HG03457 (cell line): ENCODE measurements around the gene MAB21L4.

Experiments used
- ATAC-seq: cut with Tn5 transposase; IDR thresholded peaks from one replicate; pipeline ENCODE4 v1.9.1; 2021; ENCODE audit warnings: moderate number of reproducible peaks; ENCODE audit not compliant: unreplicated experiment

The MAB21L4 gene

DNA sequence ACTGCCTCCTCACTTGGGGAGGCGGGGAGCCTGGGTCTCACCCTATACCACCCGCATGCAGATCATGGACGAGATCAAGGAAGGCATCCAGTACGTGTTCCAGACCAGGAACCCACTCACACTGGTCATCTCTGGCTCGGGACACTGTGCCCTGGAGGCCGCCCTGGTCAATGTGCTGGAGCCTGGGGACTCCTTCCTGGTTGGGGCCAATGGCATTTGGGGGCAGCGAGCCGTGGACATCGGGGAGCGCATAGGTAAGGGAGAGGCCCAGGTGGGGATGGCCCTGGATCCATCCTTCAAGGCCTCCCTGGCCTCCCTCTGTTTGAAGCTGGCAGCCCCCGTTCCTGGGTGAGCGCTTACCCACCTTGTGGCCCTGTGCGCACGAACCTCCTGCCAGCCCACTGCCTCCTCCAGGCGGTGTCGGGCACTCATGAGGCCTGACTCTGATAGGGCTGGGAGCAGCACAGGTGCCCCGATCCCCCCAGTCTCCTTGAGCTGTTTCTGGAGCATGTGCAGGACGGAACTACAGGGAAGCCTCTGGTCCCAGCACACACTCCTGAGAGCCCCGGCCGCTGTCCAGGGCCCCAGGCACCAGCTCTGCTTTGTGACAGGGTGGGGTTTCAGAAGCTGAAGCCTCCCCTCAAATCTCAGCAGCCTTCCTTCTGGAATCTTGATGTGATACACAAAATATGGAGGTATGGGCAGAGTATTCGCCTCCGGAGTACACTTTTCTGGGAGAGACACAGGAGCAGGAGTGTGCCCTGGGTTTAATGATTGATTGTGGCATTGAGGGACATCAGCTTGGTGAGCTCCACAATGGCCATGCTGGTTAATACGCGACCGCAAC lies 26.6 kb downstream of the MAB21L4 start:
- no peak for ATAC-seq

DNA sequence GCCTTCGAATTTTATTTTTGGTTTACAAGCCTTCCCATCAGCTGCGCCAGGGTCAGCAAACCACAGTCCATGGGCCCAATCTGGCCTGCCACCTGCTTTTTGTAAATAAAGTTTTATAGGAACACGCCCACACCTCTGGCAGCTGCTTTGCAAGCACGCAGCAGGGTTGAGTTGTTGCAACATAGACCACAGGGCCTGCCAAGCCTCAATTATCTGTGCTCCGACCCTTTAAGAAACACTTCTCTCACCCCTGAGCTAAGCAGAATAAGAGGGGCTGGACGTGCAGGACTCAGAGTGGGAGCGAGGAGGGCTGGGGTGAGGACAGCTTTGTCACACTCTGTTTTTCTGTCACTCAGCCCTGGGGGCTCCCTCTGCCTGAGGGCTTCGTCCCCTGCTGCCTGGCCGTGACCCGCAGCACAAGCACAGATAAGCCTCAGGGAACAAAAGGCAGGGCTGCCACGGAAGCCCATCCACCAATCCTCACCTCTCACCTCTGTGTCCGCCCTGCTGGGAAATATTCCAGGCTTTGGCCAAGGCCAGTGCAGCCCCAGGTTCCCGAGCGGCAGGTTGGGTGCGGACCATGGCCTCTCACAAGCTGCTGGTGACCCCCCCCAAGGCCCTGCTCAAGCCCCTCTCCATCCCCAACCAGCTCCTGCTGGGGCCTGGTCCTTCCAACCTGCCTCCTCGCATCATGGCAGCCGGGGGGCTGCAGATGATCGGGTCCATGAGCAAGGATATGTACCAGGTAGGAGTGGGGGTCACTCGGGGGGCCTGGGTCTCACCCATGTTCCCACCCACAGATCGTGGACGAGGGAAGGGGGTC lies 27.5 kb downstream of the MAB21L4 start, which contains the start of gene AGXT:
Gene AGXT (plus strand): TSS at position 539 of the 823 bp plus-strand sequence. CDS start 42 bp downstream, at position 581.
- no peak for ATAC-seq

DNA sequence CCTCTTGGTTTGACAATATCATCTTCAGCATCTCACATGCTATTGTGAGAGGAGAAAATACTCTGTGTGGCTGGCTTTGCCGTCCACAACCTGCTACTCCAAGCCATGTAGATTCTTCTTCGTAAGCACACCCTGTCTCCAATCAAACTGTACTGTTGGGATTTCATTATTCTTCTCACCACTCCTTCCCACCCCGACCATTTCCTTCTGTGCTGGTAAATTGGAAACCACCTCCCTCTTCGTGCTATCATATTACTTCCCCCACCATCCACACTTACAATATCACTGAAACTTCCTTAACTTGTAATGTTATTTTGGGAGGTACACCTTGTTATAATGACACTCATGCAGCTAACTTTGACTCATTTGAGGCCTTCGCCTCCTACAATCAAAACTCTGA lies 30.6 kb downstream of the MAB21L4 start:
- no peak for ATAC-seq

DNA sequence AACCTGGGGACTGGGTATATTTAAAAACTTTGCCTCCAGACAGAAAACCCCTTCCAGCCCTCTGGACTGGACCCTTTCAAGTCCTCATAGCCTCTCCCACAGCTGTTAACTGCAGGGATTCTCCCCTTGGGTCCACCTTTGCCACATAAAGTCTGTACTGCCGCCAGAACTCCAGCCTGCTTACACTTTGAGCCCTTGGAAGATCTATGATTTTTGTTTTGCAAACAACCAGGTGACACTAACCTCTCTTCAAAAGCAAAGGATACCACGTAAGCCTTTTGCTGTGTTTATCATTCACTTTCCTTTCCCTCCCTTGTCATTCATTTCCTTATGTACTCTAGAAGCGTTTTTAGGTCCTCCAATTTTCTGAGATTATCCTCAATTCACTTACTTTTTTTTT lies 31.5 kb downstream of the MAB21L4 start:
- no peak for ATAC-seq

DNA sequence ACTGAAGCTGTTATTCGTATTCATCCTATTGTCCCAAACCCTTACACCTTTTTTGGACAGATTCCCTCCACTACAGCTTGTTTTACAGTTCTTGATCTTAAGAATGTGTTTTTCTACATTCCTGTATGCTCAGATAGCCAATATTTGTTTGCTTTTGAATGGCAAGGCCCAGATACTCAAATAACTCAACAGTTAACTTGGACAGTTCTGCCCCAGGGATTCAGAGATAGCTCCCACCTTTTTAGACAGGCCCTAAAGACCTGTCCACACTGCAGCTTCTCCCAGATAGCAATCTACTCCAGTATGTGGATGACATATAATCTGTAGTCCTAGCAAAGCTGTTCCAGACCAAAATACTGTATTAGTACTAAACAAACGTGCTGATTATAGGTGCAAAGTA lies 34.4 kb downstream of the MAB21L4 start:
- ATAC-seq = no peak

DNA sequence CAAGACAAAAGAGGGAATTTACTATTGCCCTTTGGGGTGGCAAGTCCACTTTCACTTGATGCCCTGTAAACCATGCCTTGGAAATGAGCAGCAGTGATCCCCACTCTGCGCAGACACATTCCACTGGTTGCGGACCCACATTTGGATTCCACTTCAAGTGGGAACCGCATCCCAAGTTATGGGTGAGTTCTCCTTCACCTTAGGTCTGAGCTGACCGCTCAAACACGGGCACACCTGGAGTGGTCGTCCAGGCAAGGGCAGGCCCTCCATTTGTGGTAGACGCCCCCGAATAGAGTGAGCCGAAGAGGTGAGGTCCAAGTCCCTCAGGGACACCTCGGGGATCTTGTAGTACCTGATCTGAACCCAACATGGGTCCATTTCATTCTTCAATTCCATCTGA lies 37.1 kb downstream of the MAB21L4 start:
- no peak for ATAC-seq

DNA sequence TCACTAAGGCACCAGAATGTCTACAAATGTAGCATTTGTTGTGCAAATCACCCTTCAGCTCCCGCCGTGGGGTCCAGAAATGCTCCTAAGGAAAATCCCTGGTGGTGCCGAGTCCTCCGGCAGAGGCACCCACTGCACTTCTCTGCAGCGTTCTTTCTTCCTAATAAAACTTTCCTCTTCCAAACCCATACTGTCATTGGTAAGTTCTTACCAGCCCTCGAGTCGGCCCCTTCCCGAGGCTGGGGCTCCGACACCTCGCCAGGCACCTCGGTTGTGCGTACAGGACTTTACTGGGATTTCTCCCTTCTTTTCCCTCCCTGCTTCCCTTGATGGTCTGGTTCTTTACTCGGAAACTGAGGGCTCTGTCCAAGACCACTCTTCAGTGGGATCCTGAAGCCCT lies 37.6 kb downstream of the MAB21L4 start:
- ATAC-seq = no peak

DNA sequence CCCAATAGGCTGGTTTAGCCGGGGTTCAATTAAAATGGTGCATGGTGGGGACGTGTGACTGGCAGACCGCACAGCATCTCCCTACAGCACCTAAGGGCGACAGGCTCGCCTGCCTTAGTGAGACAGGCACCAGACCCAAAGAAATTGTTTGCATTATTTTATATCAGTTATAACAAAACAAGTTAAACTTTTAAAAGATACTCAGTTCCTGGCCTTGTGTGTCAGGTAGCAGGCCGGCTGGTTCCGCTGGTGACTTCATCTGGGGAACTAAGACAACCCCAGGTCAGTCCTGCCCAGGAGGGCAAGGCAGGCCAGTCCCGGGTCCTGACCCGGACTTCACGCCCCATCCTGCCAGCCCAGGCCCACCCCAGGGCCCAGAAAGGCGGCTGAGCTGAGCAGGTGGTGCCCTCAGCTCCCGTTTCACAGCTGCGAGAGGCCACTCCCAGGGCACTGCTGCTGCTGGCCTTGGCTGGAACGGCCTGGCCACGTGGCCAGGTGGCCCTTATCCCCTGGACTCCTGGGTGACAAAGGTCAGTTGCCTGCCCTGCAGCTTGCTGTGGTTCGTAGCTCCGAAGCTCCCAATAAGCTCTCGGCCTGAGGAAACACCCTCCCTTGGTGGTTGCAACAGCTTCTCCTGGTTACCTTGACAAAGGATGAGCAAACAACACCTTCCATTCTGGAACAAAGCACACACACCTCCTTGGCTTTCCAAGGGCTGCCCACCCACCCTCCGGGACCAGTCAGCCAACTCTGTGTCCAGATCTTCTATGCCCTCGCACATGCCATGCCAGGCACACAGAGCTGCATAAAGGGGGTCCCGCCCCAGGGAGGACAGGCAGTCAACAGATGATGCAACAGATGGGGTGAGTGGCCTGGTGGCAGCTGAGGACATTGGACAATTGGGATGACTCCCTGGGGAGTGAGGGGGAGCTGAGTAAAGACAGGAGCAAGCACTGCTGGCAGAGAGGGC lies 38.6 kb downstream of the MAB21L4 start:
- ATAC-seq = no peak

DNA sequence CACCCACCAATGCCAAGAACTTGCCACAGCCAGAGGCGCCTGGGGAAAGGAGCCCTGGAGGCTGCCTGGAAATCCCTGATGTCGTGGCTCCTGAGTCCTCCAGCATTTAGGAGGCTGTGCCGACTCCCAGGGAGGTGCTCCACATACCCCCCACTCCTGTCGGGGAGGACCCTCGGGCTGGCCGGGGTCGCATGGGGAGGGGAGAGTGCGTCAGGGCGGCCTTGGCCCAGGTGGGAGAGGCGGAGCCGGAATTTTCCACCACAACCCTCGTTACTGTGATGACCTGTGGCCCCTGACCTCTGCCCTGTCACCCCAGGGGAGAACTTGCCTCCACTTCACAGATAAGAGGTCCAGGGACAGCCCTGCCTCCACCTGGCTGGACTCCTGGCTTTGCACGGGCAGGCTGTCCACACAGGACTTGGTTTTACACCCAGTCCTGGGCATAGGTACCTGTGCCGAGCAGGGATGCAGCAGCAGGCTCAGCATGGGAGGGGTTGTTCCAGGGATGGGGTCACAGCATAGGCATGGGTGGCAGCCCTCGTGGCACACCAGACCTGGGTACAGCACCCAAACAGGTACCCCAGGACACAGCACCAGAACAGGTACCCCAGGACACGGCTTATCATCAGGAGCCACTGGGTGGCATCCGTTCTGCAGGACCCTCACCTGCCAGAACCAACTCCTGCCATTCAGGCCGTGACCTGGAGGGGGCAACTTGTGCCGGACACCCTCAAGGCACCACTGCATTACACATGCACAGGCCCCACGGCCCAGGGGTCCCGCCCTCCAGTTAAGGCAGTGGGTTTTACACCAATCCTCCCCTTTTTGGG lies 39.6 kb downstream of the MAB21L4 start:
- no peak for ATAC-seq

DNA sequence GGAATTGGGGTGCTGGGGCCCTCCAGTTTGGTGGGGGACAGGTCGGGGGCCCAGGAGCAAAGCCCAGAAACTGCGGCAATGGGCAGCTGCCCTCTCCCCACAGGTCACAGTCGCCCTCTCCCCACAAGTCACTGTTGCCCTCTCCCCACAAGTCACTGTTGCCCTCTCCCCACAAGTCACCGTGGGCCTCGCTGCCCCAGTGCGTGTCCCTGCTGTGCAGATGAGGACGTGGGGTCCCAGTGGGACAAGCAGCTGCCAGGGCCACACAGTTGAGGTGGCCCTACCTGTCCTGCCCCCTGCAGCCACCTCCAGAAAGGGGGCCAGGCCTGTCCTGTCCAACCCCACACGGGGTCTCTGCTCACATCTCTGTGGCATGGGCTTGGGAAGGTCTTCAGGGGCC lies 40.3 kb downstream of the MAB21L4 start:
- ATAC-seq = no peak

DNA sequence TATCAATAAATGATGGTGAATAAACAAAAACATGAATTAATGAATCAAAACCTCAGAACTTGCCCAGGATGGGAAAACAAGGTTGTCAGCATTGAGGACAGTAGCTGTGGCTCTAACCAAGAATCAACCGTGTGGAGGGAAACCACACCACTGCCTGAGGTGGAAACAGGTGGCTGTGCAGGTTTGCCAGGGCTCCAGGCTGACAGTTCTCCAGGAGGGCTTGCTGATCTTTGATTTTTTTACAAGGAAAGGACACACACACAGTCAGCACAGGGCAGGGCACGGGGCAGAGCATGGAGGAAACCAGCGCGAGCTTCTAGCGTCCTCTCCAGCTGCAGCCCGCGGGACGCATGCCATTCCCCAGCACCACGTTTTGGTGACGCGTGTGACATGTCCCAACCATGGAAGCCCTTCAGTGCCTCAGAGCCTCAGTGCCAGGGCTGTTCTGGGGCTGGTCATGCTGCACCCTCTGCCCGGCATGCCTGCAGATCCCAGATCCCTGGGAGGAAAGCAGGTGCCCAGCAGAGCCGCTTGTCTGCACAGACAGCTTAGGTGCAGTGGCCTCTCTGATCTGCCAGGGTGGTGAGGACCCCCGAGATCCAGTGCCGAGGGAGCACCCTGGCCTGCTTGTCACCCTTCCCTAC lies 43.2 kb downstream of the MAB21L4 start:
- ATAC-seq = no peak

DNA sequence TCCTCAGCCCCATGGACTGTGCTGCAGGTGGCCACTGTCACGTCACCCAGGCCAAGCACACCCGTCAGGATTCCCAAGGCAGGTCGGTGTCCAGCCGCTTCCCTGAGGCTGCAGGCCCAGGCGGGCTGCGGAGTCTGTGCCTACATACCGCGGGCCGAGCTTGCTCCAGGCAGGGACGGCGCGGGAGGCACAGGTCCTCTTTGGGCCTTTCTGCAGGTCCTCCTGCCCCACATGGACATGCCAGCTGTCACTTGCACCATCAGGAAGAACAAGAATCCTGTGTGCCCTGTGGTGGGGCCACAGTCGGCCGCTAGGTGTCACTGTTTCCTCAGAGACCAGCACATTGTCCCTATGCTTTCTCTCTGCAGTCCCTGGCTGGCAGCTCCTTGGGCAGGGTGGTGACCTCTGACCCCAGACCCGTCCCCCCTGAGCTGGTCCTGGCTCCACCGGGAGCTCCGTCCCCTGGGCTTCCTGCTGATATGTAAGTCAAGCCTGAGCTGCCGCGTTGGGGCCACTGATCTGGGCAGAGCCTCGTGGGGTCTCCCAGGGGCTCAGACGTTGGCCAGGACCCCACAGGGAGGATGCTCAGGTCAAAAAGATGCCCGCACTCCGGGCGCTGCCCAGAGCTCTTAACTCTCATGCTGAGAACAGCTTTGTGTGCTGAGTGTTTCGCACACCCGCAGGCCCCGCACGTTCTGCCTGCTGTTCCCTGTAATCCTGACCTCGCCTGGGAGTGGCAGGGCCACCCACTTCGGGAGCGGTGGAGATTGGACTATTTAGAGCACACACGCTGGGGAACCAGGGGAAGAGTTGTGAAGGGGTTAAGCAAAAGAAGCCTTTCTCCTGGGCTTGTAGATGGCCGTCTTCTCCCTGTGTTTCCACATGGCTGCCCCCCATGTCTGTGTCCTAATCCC lies 44.6 kb downstream of the MAB21L4 start:
- ATAC-seq = no peak

DNA sequence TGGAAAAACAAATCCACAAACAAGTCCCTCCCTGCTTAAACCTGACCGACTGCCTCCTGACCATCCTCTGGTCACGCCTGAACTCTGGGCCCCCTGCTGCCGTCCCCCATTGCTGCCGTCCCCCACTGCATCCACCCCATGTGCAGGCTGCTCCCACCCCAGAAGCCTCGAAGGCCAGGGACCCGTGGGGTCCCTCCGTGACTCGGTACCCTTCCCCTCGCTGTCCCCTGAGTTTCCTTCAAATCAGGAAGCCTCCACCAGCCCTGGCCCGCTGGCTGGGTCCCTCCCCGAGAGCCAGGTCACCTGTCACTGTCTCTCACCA lies 45.2 kb downstream of the MAB21L4 start:
- ATAC-seq = no peak

DNA sequence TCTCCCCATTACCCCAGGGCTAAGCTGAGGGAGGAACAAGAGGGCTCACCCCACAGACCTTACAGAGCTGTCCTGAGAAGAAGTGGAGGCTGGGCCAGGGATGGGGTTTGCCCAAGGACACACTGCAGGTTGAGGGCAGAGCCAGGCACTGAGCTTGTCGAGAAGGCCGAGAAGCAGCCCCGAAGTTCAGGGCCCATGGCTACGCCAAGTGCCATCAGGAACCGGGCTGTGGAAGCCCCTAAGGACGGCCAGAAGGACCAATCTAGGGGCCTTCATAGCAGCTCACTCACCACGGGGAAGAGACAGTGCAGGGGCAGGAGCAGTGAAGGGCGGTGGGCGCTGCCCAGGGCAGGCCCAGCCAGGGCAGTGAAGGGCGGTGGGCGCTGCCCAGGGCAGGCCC lies 45.9 kb downstream of the MAB21L4 start:
- no peak for ATAC-seq

DNA sequence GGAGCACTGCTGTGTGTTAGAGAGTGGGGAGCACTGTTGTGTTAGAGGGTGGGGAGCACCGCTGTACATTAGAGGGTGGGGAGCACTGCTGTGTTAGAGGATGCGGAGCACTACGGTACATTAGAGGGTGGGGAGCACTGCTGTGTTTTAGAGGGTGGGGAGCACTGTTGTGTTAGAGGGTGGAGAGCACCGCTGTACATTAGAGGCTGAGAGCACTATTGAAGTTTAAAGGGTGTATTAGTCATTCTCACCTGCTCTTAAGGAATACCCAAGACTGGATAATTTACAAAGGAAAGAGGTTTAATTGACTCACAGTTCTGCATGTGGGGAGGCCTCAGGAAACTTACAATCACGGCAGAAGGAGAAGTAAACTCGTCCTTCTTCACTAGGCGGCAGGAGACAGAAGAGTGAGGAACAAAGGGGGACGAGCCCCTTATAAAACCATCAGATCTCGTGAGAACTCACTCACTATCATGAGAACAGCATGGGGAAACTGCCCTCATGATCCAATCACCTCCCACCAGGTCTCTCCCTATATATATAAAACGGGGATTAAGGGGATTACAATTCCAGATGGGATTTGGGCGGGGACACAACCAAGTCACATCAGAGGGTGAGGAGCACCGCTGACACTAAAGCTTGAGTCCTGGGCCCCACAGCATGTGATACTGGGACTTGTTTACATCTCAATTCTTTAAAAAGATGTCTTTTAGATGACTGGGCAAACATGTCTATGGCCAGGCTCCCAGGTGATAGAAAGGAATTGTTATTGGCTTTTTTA lies 46.9 kb downstream of the MAB21L4 start:
- ATAC-seq = no peak

DNA sequence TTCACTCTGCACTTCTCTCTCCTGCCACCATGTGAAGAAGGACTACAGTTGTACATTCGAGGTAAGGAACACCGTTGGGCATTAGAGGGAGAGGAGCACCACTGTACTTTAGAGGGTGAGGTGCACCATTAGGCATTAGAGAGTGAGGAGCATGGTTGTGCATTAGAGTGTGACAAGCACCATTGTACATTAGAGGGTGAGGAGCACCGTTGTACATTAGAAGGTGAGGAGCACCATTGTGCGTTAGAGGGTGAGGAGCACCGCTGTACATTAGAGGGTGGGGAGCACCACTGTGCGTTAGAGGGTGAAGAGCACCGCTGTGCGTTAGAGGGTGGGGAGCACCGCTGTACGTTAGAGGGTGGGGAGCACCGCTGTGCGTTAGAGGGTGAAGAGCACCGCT lies 48.1 kb downstream of the MAB21L4 start:
- ATAC-seq = no peak

DNA sequence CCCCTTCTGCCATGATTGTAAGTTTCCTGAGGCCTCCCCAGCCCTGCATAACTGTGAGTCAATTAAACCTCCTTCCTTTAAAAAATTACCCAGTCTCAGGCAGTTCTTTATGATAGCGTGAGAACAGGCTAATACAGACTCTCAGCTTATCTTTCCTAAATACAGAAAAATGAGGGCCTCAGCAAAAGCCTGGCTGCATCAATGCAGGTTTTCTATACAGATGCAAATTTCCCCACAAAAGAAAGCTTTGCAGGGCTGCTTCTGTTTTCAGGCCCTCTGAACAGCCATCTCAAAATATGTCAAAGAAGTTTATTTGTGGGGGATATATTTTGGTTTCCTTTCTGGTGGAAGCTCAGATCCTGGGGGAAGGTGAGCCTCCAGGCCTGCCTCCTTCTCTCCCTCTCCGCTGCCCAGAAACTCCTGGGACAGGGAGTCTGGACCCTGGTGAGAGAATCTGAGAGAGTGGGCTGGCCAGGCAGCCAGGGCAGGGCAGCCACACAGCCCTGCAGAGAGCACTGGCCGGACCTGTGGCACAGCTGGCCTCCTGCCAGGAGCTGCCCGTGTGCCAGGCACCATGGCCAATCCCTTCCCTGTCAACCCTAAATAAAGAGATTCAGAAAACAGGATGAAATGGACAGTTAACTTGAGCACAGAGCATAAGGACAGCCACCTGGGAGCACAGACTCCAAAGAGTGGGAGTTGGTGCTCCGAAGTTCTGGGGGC lies 48.9 kb downstream of the MAB21L4 start:
- no peak for ATAC-seq
